GM19324 (cell line): ENCODE measurements around the gene ADO.

Experiments used
- ATAC-seq: cut with Tn5 transposase; IDR thresholded peaks from one replicate; pipeline ENCODE4 v1.9.1; 2021; ENCODE audit warnings: mild to moderate bottlenecking, moderate library complexity; ENCODE audit not compliant: unreplicated experiment, low FRiP score

The ADO gene

GRCh38 chr10:62817121-62817765, 12.7 kb downstream of the ADO start:
- ATAC-seq: peak; percentile 27

DNA sequence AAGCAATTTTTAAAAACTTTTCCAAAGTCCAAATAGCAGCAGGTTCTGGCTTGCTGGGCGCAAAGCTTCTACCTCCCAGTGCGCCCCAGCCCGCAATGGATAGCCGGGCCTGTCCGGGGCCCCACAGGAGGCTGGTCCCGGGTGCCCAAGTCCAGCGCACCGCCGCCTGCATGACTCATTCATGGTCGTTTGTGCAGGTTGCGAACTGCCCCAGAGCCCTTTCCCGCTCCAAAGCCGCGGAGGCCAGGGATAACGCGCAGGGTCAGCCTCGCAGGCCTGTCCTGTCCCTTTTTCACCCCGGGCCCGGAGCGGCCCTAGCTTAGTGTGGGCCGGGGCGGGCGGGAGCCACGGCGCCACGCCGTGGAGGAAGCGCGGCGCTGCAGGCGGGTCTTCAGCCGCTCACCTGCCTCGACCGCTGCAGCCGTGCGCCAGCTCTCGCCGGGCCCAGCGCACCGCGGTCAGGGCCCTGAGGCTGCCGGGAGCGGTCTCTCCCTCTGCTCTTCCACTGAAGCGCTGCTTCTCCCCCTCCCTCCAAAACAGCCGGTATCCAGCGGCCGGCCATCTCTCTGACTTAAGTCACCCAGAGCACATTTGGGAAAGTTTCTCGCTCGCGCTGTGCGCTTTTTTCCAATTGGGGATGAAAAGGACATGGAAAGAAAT, 13.4 kb downstream of the ADO start:
- peak; percentile 33 for ATAC-seq

DNA sequence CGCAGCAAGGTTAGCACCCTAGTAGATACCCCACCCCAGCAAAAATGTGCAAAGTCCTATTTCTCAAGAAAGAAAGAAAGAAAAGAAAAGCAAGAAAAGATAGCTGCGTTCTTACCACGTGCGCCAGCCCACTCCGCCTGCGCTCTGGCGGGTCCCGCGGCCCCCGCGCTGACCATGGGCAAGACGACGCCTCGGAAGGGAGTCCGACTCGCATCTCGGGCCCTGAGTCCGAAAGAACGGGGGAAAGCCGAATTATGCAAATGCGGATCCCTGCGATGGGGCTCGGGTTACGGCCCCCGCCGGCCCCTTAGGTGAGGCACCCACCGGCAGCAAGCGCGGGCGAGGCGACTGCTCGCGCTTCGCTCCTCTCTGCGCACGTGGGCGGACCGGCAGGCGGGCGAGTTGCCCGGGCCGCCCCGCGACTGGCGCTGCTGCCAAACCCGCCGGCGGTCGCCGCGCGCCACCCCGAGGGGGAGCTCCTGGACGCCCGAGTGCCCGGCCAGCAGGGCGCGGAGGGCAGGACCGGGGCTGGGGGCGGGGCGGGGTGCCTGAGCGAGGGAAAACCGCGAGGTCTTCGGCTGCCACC, 14.0 kb downstream of the ADO start:
- ATAC-seq: no peak

GRCh38 chr10:62819141-62819920, 14.8 kb downstream of the ADO start:
- ATAC-seq: no peak

- ATAC-seq: no peak
These were observed 16.1 kb downstream of the ADO start for GRCh38 chr10:62820586-62820985.

DNA sequence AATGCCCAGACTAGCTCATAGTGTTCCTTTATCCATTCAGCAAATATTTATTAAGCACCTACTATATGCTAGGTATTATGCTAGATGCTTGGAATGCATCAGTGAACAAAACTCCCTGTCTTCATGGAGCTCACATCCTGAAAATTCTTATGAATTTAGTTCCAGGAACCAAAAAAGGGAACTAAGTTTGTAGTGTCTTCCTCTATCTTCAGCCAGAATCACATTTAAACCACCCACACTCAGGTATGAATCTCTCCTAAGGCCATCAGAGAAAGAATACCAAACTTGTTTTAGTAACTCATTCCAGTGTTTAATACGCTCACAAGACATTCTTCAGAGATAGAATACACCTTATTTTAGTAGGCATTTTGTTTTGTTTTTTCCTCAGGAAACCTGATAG, 21.8 kb downstream of the ADO start:
- ATAC-seq: no peak

GRCh38 chr10:62829622-62830021, 25.1 kb downstream of the ADO start:
- ATAC-seq: no peak

- no peak for ATAC-seq
These were observed 26.2 kb downstream of the ADO start for GRCh38 chr10:62830679-62831078.

- no peak for ATAC-seq
These were observed 26.8 kb downstream of the ADO start for GRCh38 chr10:62831346-62831745.

- ATAC-seq: no peak
These were observed 35.1 kb downstream of the ADO start for GRCh38 chr10:62839590-62839989.

DNA sequence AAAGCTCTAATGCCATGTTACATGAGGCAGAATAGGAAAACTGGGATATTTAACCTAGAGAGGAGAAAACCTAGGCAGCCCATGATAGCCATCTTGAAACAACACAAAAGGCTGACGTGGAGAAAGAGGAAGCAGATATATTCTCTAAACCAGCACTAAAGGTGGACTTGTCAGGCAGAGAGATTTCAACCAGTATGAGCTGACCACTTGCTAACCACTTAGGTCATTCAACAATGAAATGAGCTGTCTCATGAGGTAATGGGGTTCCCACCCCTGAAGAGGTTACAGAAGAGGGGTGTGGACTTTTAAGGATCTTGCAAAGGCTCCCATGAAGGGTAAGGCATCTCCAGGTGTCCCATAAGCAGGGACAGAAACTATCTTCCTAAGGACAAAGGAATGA, 38.5 kb downstream of the ADO start:
- no peak for ATAC-seq

GRCh38 chr10:62843600-62843999, 39.1 kb downstream of the ADO start:
- ATAC-seq: no peak

DNA sequence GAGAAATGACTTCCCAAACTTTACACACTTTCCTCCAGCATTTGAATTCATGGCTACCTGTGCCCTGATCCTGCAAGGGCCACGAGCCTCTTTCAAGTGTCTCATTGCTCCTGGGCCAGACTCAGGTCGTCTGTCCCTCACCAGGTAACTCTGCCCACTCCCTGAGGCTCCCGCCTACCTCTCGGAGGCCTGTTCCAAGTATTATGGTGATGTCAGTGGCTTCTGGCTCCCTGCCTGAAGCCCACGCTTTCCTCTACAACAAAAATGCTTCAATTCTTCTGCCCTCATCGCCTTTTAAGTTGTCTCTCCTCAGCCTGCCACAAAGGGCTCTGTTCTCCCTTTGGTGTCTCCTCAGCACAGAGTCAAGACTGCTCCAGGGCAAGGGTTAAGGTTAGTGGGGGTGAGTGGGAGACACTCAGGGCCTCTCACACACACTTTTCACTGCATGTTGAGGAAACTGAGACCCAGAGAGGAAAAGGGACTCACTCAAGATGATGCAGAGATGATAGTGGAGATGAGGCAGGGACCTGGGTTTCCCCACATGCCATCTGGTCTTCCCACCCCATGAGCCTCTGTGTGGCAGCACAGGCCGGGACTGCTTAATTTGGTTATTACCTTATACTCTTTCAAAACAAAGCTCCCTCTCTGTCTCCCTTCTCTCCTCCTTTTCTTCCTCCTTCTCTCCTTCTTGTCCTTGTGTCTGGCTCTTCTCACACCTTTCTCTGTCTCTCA, 39.9 kb downstream of the ADO start:
- no peak for ATAC-seq

DNA sequence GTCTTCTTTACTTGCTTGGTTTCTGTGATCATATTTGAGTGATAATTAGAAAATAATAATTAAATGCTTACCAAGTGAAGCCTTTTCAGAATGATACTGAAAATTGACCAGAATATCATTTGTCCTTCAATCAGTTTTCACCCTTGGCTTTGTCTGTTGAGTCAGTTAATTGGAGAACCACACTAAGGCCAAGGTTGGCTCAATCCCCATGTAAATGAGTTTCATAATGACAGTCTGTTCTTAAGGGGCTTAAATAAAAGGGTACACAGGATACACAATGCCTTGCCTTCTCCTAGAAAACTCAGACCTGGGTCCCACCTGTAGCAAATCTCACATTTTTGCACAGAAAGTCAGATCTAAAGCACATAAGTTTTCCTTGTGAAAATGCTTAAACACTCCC, 42.9 kb downstream of the ADO start:
- no peak for ATAC-seq

DNA sequence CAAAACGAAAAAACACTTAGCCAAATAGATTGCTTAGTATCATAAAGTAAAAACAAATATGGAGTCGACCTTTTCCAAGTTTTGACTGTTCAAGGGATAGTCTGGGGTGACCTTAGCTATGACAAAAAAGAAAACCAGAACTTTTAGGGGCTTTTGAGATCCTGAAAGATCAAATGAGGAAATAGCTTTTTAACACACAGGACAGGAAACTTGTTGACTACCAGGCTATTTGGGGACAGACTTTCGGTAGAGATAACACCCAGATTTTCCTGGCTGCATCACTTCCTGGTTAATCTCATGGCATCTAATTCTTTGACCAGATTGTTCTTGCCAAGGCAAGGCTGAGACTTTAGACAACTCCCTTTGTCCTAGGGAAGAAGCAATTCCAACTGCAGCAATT, 46.1 kb downstream of the ADO start:
- no peak for ATAC-seq

DNA sequence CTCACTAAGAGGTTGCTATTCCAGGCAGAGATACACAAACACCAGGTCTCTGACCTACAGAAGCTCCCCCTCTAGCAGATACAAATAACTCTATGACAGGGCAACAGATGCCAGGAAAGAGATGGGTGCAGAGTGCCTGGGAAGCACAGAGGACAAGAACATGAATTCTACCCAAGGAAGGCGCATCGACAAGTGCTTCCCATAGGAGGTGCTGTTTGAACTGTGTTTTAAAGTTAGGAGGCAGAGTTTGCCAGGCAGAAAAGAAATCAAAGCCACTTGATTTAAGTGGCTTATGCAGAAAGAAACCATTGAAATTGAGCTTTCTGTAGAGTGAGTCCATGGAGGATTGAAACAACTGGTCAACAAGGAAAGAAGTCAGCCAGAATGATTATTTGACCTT, 46.9 kb downstream of the ADO start:
- ATAC-seq: no peak

DNA sequence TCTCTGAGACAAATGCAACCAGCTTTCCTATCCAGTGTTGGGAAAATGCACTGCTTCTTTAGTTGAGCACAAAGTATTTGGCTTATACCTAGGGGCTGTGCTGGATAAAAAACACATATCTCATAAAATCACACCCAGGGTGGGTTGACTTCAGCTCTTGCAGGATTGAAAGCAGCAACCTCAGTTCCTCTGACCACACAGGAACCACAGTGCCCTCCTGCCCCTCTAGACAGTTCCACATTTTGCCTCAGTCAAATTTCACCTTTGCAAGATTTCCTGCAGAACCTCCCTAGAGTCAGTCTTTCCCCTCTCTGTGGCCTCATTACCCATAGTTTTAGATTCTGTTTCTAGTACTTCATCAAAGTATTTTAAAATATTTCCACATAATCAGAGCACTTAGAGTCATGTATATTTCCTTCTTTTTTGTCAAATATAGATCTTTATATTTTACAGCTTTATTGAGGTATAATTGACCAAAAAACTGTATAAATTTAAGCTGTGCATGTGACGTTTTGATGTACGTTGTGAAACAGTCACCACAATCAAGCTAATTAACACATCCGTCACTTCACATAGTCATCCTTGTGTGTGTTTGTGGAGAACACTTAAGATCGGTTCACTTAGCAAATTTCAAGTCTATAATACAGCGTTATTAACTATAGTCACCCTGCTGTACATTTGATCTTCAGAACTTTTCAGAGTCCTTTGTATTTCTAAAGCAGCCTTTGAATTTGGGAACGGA, 48.6 kb downstream of the ADO start:
- ATAC-seq: peak; percentile 86

GRCh38 chr10:62853710-62854109, 49.2 kb downstream of the ADO start:
- peak; percentile 19 for ATAC-seq

DNA sequence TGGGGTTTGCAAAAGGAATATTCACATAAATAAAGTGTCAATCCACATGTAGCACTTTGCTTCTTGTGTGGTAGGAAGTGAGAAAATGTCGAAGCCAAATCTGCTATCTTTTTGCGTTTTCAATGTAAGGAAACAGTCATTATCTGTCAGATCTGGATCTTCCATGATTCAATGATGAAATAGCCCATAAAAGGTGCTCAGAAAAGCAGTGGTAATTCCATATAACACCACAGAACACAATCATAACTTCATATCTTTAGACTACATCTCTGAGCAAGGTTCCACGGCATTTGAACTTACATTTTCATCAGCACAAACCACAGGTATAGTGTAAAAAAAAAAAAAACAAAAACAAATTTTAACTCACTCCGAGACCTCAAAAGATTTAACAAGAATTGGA, 51.5 kb downstream of the ADO start:
- no peak for ATAC-seq
